ENCODE data around the gene POC1B. TPM values are rescaled to one million over a fixed set of nuclear protein-coding genes. Genes with fewer than 3 reads are reported as not detected.

POC1B gene
- total and polyA plus RNA-seq, 12 donors = 3.3 to 18.5 (median 11.8) TPM

- WGBS, 4 donors = 87 to 100% (median 97%) methylated on average over 2 of the region's 2 CpGs
- no peaks in the 10 kb centered on the region for H3K9me3 ChIP-seq (replicated peaks in 1 of 3)
- H3K4me1 ChIP-seq (replicated peaks in 1 of 2) = no peaks in the 10 kb centered on the region
- no peaks in the 10 kb centered on the region for H3K36me3 ChIP-seq (replicated peaks in 1 of 2)
- DNase-seq = no peak
- H3K4me3 ChIP-seq = no peak overlapping the region
- intact Hi-C loops (cut with DNase I) = no loop called here
- H3K27ac ChIP-seq = no peak overlapping the region
- TF ChIP-seq CTCF (IDR thresholded peaks at IDR 0.05) = no peak
- TF ChIP-seq POLR2A (IDR thresholded peaks at IDR 0.05) = no peak
- H3K27me3 ChIP-seq = no peaks in the 10 kb centered on the region
These were observed 101.0 kb downstream of the POC1B start for GRCh38 chr12:89424846-89425245.

GRCh38 chr12:89424389-89424788, 101.5 kb downstream of the POC1B start:
- DNase-seq = no peak
- Histone ChIP-seq H3K36me3 (replicated peaks in 1 of 2) (no peaks in the 10 kb centered on the region), H3K4me3 (no peak overlapping the region), H3K9me3 (replicated peaks in 1 of 3) (no peaks in the 10 kb centered on the region), H3K27ac (no peak overlapping the region), H3K4me1 (replicated peaks in 1 of 2) (no peaks in the 10 kb centered on the region), H3K27me3 (no peaks in the 10 kb centered on the region)
- intact Hi-C loops (cut with DNase I) = no loop called here
- TF ChIP-seq CTCF (IDR thresholded peaks at IDR 0.05) (no peak), POLR2A (IDR thresholded peaks at IDR 0.05) (no peak)

- H3K27ac ChIP-seq = no peak overlapping the region
- intact Hi-C loops (cut with DNase I) = no loop called here
- no peaks in the 10 kb centered on the region for H3K27me3 ChIP-seq
- TF ChIP-seq POLR2A (IDR thresholded peaks at IDR 0.05) = no peak
- peak in 2 of 6 experiments; percentile 20 for TF ChIP-seq CTCF (IDR thresholded peaks at IDR 0.05)
- no peak overlapping the region for H3K4me3 ChIP-seq
- H3K36me3 ChIP-seq (replicated peaks in 1 of 2) = no peaks in the 10 kb centered on the region
- no peaks in the 10 kb centered on the region for H3K9me3 ChIP-seq (replicated peaks in 1 of 3)
- WGBS, 4 donors = 84 to 91% (median 90%) methylated on average over 6 of the region's 6 CpGs
- no peaks in the 10 kb centered on the region for H3K4me1 ChIP-seq (replicated peaks in 1 of 2)
- no peak for DNase-seq
These were observed 104.6 kb downstream of the POC1B start for GRCh38 chr12:89421092-89421835.

GRCh38 chr12:89418228-89418910, 107.5 kb downstream of the POC1B start:
- Histone ChIP-seq H3K36me3 (replicated peaks in 1 of 2) (no peaks in the 10 kb centered on the region), H3K9me3 (replicated peaks in 1 of 3) (no peaks in the 10 kb centered on the region), H3K27me3 (no peaks in the 10 kb centered on the region), H3K4me1 (replicated peaks in 1 of 2) (no peaks in the 10 kb centered on the region), H3K4me3 (no peak overlapping the region), H3K27ac (no peak overlapping the region)
- 81 to 88% (median 86%) methylated on average over 5 of the region's 5 CpGs for WGBS, 4 donors
- no peak for TF ChIP-seq POLR2A (IDR thresholded peaks at IDR 0.05)
- TF ChIP-seq CTCF (IDR thresholded peaks at IDR 0.05) = no peak
- DNase-seq = peak in 5 of 7 donors; percentile 13 to 34 (median 27)
- intact Hi-C loops (cut with DNase I) = no loop called here
